ENCODE measurements around the gene MMEL1.
"Not testable (repeated sequence)": the region's sequence is repeated elsewhere in the genome, so short reads cannot be mapped to it uniquely, and the experiment has no call there.

The MMEL1 gene

GRCh38 chr1:2590233-2591141 is 42.3 kb downstream of the MMEL1 start:
- no peak for DNase-seq

GRCh38 chr1:2589431-2590232 is 43.2 kb downstream of the MMEL1 start:
- no peak for DNase-seq

- DNase-seq = no peak
These were observed 44.0 kb downstream of the MMEL1 start for GRCh38 chr1:2588661-2589430.

GRCh38 chr1:2587860-2588571 is 44.8 kb downstream of the MMEL1 start:
- DNase-seq = no peak

- peak; percentile 39 for DNase-seq
These were observed 45.6 kb downstream of the MMEL1 start for GRCh38 chr1:2587071-2587859.

GRCh38 chr1:2586154-2587070 is 46.4 kb downstream of the MMEL1 start, which contains the start of gene PRXL2B:
TSS of gene PRXL2B (plus strand) at chr1:2586777. CDS start at chr1:2586886, 109 bp downstream.
- DNase-seq = peak; percentile 99

GRCh38 chr1:2585318-2586092 is 47.3 kb downstream of the MMEL1 start:
- DNase-seq = peak; percentile 49

GRCh38 chr1:2584686-2585317 is 48.0 kb downstream of the MMEL1 start:
- DNase-seq = no peak

GRCh38 chr1:2583871-2584351 is 48.9 kb downstream of the MMEL1 start:
- no peak for DNase-seq

GRCh38 chr1:2583331-2583791 is 49.5 kb downstream of the MMEL1 start:
- DNase-seq = no peak

GRCh38 chr1:2582391-2582790 is 50.4 kb downstream of the MMEL1 start:
- no peak for DNase-seq

GRCh38 chr1:2580691-2581090 is 52.1 kb downstream of the MMEL1 start:
- DNase-seq = no peak

- no peak for DNase-seq
These were observed 54.1 kb downstream of the MMEL1 start for GRCh38 chr1:2578758-2579118.

GRCh38 chr1:2577565-2578075 is 55.2 kb downstream of the MMEL1 start:
- DNase-seq = not testable (repeated sequence)

GRCh38 chr1:2575801-2576663 is 56.8 kb downstream of the MMEL1 start:
- no peak for DNase-seq

- DNase-seq = no peak
These were observed 58.5 kb downstream of the MMEL1 start for GRCh38 chr1:2574350-2574749.

- no peak for DNase-seq
These were observed 59.4 kb downstream of the MMEL1 start for GRCh38 chr1:2573250-2573920.
